Adrenal gland (tissue), 12 donors: ENCODE measurements around the gene ALCAM. TPM values are rescaled to one million over a fixed set of nuclear protein-coding genes. Genes with fewer than 3 reads are reported as not detected.

ENCODE experiments used
- DNase-seq, 7 donors: peaks; one replicate each; pipeline ENCODE4 v3.0.0-alpha.2; 2019 to 2020
- H3K27ac ChIP-seq, 5 donors: fragments of 200-600 bp; sonication (generic) in 4 of 5; 1 replicate in 3 of 5; 2 replicates in 2 of 5; pipeline versions ENCODE4 v1.5.1 to v1.8.0; 2016 to 2020; ENCODE audit warnings: mild to moderate bottlenecking in 1 of 5
- H3K27me3 ChIP-seq: fragments of 200-600 bp; 2 replicates; pipeline ENCODE4 v1.8.0; 2021
- H3K36me3 ChIP-seq, 2 donors: fragments of 200-600 bp; replicated peaks in 1 of 2; 1 replicate in 1 of 2; 2 replicates in 1 of 2; pipeline versions ENCODE4 v1.5.1 to v1.8.0; 2018 to 2022
- H3K4me1 ChIP-seq, 2 donors: fragments of 200-600 bp; replicated peaks in 1 of 2; 1 replicate in 1 of 2; 2 replicates in 1 of 2; pipeline versions ENCODE4 v1.5.1 to v1.8.0; 2018 to 2021
- H3K4me3 ChIP-seq, 4 donors: fragments of 200-600 bp; sonication (generic) in 3 of 4; one replicate each; pipeline ENCODE4 v1.5.1; 2016 to 2018
- H3K9me3 ChIP-seq, 3 donors: fragments of 200-600 bp; sonication (generic) in 1 of 3; replicated peaks in 1 of 3; 1 replicate in 2 of 3; 2 replicates in 1 of 3; pipeline versions ENCODE4 v1.5.1 to v1.8.0; 2016 to 2021
- POLR2A ChIP-seq, 2 donors: fragments of 450-650 bp; IDR thresholded peaks; one replicate each; pipeline ENCODE4 v1.6.1; 2017; ENCODE audit warnings: antibody characterized with exemption in 2 of 2, mild to moderate bottlenecking in 2 of 2, moderate library complexity in 1 of 2
- WGBS, 4 donors: extraction: QIAGEN DNeasy Blood & Tissue Kit in 2 of 4; methylation state at CpG; one replicate each; pipeline versions ENCODE4 v1.1.5 to v1.1.7; 2013 to 2017; 5-methylcytosine and 5-hydroxymethylcytosine counted together
- intact Hi-C, 2 donors: fragments of 100-400 bp; cut with DNase I; formaldehyde crosslinking; loops; one replicate each; pipeline versions ENCODE4 v1.14.1 to v1.15.0; 2022 to 2023
- polyA plus RNA-seq, 3 donors: library from polyadenylated mRNA; stranded (reverse); fragments of 200-250 nt in 2 of 3; fragments of 350-450 nt in 1 of 3; fragmentation: Illumina TruSeq in 1 of 3; extraction: RNeasy Lipid Tissue Mini Kit (QIAGEN cat#74804) in 1 of 3; gene quantifications; one replicate each; pipeline ENCODE4 v1.2.3, GENCODE V29; 2013 to 2014
- total RNA-seq, 9 donors: library from RNA; depleted of rRNA in 4 of 9; stranded (reverse); fragments of >200 nt in 4 of 9; fragments of 120-200 nt in 1 of 9; fragmentation: NEBNext Ultra II Directional in 1 of 9; extraction: Animal tissue kit (Norgen Biotek cat#: 25700) in 1 of 9; gene quantifications; one replicate each; pipeline versions ENCODE4 v1.1.0 to v1.2.4, GENCODE V29; 2013 to 2023
- TF ChIP-seq, protein P1 (sequence below), 6 experiments: fragments of 450-650 bp in 4 of 6; fragments of 200-600 bp in 2 of 6; sonication (generic) in 1 of 6; IDR thresholded peaks; 1 replicate in 5 of 6; 2 replicates in 1 of 6; pipeline versions ENCODE4 v1.5.1 to v1.8.0; 2016 to 2021; ENCODE audit warnings: antibody characterized with exemption in 6 of 6, mild to moderate bottlenecking in 2 of 6, moderate library complexity in 1 of 6
- donor health status: healthy with polysubstance abuse.
- donor health status: Bipolar disorder and iron deficiency.
- donor health status: DM: yes; HTN: yes; CAD: no.
- donor health status: DM: no; HTN: no; CAD: no.
- donor health status: DM: no; HTN: no; CAD: no.
- donor health status: DM: yes; HTN: yes; CAD: no.

ALCAM gene
- total and polyA plus RNA-seq, 12 donors: 9.1 to 64.1 (median 23.9) TPM

DNA sequence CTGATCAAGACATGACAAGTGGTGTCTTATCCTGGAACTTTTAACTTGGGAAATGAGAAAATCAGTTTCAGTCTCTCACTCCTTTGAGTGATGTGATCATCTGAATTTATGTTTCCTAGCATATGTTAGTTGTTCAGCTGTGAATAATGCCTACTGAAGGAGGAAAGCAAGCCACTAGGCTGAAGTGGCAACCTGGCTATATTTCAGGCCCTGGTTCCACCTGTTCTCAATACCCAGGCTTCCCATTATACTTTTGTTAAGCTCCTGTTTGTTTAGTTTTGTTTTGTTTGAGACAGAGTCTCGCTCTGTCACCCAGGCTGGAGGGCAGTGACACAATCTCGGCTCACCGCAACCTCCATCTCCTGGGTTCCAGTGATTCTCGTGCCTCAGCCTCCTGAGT is 243.8 kb downstream of the ALCAM start:
- Histone ChIP-seq H3K27ac (no peak overlapping the region), H3K27me3 (no peaks in the 10 kb centered on the region), H3K36me3 (no peaks in the 10 kb centered on the region), H3K9me3 (no peaks in the 10 kb centered on the region), H3K4me1 (no peaks in the 10 kb centered on the region), H3K4me3 (no peak overlapping the region)
- intact Hi-C loops: no loop called here
- WGBS, 4 donors: 94 to 96% (median 95%) methylated on average over 4 of the region's 4 CpGs
- TF ChIP-seq POLR2A (IDR thresholded peaks at IDR 0.05): no peak
- TF ChIP-seq, protein P1, sequence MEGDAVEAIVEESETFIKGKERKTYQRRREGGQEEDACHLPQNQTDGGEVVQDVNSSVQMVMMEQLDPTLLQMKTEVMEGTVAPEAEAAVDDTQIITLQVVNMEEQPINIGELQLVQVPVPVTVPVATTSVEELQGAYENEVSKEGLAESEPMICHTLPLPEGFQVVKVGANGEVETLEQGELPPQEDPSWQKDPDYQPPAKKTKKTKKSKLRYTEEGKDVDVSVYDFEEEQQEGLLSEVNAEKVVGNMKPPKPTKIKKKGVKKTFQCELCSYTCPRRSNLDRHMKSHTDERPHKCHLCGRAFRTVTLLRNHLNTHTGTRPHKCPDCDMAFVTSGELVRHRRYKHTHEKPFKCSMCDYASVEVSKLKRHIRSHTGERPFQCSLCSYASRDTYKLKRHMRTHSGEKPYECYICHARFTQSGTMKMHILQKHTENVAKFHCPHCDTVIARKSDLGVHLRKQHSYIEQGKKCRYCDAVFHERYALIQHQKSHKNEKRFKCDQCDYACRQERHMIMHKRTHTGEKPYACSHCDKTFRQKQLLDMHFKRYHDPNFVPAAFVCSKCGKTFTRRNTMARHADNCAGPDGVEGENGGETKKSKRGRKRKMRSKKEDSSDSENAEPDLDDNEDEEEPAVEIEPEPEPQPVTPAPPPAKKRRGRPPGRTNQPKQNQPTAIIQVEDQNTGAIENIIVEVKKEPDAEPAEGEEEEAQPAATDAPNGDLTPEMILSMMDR (IDR thresholded peaks at IDR 0.05): no peak
- no peak for DNase-seq

DNA sequence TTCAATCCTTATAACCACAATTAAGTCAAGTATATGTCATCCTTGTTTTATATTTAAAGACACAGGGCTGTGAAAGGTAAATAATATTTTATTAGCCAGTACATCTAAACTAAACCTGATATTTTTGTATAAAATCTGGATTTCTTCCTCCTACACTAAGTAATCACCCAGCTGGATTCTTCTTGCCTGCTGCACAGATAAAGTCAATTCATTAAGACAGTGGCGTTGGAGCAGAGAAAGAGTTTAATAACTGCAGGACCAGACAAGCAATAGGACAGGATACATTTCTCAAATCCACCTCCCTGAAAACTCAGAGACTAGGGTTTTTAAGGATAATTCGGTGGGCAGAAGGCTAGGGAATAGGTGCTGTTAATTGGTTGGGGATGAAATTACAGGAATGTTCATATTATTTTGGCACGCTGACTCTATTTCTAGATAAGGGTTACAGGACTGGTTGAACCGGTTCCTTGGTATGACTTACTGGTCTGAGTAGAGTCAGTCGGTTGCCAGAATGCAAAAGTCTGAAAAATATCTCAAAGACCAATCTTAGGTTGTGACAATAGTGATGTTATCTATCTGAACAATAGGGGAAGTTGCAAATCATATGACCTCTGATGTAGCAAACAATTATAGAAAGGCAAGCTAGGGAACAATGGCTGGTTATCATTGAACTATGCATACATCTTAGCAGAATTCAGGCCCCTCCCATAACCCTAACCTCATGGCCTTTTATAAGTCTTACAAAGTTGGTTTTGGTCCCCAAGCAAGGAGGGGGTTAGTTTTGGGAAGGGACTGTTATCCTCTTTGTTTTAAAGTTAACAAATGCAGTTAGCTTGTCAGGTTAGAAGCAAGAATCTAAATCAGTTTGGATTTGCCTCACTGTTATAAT is 244.8 kb downstream of the ALCAM start:
- intact Hi-C loops: no loop called here
- H3K4me3 ChIP-seq: no peak overlapping the region

DNA sequence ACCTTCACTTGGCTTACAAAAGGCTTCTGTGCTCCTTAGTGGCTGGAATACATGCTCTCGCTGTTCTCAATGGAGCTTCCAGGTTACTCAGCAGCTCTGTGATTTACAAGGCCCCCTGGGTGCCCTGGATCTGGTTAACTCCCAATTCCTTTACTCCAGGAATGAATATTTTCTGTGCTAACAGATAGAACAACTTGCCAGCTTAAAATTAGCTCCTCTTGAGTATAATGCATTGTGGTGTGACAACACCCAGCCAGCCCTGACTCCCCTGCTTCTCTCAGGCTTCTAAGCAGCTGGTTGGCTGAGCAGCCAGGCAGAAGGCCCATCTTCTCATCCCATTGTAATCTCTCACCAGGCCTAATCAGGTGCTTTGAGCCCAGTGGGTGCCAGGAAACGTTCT is 246.4 kb downstream of the ALCAM start:
- no peak overlapping the region for H3K4me3 ChIP-seq
- no peaks in the 10 kb centered on the region for H3K36me3 ChIP-seq
- H3K27me3 ChIP-seq: no peaks in the 10 kb centered on the region
- no peak for DNase-seq
- H3K27ac ChIP-seq: no peak overlapping the region
- 57 to 88% (median 74%) methylated on average over 2 of the region's 2 CpGs for WGBS, 4 donors
- TF ChIP-seq, protein P1 (IDR thresholded peaks at IDR 0.05): no peak
- no peak for TF ChIP-seq POLR2A (IDR thresholded peaks at IDR 0.05)
- no peaks in the 10 kb centered on the region for H3K4me1 ChIP-seq
- no peaks in the 10 kb centered on the region for H3K9me3 ChIP-seq
- intact Hi-C loops: no loop called here

More for the DNA sequence above, 244.8 kb downstream of the ALCAM start:
- no peak for DNase-seq
- no peaks in the 10 kb centered on the region for H3K4me1 ChIP-seq
- TF ChIP-seq, protein P1 (IDR thresholded peaks at IDR 0.05): no peak
- no peak for TF ChIP-seq POLR2A (IDR thresholded peaks at IDR 0.05)
- no peaks in the 10 kb centered on the region for H3K36me3 ChIP-seq
- 86 to 91% (median 89%) methylated on average over 5 of the region's 5 CpGs for WGBS, 4 donors
- no peaks in the 10 kb centered on the region for H3K27me3 ChIP-seq
- H3K9me3 ChIP-seq: no peaks in the 10 kb centered on the region
- H3K27ac ChIP-seq: no peak overlapping the region

DNA sequence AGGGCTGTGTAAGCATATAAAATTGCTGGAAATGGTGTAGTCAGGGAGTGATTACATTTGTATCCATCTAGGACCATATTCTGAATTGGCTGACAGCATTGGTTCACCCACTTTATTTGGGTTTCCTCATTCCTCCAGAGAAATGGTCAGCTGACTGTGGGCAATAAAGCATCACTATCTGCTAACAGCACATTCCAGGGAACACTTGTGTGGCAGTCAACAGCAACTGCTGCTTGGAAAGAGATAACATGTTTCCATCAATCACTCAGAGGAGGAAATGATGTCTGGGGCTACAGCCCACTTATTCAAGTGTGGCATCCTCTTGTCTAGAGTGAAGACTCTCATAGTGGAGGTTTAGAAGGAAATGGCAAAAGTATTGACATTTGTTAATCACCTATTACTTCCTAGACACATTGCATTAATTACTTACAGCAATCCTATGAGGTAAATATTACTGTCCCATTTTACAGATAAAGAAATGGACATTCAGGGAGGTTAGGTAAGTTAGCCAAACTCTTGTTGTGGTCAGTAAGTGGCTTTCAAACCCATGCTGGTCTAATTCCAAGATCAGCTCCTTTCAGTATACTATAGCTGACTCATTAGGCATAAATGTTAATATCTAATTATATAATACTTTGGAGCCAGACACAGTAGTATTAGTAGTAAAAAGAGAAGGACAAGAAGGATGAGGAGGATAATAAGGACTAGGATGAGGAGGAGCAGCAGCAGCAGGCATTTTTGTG is 247.8 kb downstream of the ALCAM start:
- no peaks in the 10 kb centered on the region for H3K4me1 ChIP-seq
- H3K4me3 ChIP-seq: no peak overlapping the region
- H3K9me3 ChIP-seq: no peaks in the 10 kb centered on the region
- DNase-seq: no peak
- no peak overlapping the region for H3K27ac ChIP-seq
- no peaks in the 10 kb centered on the region for H3K36me3 ChIP-seq
- TF ChIP-seq, protein P1 (IDR thresholded peaks at IDR 0.05): no peak
- TF ChIP-seq POLR2A (IDR thresholded peaks at IDR 0.05): no peak
- no peaks in the 10 kb centered on the region for H3K27me3 ChIP-seq
- intact Hi-C loops: no loop called here
